Thymus (tissue), 11 donors: ENCODE data around the gene KCNJ14. TPM values are rescaled to one million over a fixed set of nuclear protein-coding genes. Genes with fewer than 3 reads are reported as not detected.

Experiments
- DNase-seq, 9 donors: peaks; one replicate each; pipeline ENCODE4 v3.0.0-alpha.2; 2013; ENCODE audit warnings: low spot score in 9 of 9, low read depth in 6 of 9, missing footprints in 1 of 9
- H3K27ac ChIP-seq, 2 donors: one replicate each; pipeline ENCODE4 v1.5.1; 2013; ENCODE audit warnings: control low read depth in 1 of 2, low read depth in 1 of 2, low read length in 1 of 2, mild to moderate bottlenecking in 1 of 2, moderate library complexity in 1 of 2
- H3K27me3 ChIP-seq, 2 donors: one replicate each; pipeline ENCODE4 v1.5.1; 2013; ENCODE audit warnings: low read length in 1 of 2; ENCODE audit not compliant: control insufficient read depth in 2 of 2, insufficient read depth in 1 of 2
- H3K36me3 ChIP-seq, 2 donors: one replicate each; pipeline ENCODE4 v1.5.1; 2013; ENCODE audit warnings: low read length in 1 of 2, mild to moderate bottlenecking in 1 of 2, moderate library complexity in 1 of 2; ENCODE audit not compliant: control insufficient read depth in 2 of 2, insufficient read depth in 2 of 2
- H3K4me1 ChIP-seq, 2 donors: one replicate each; pipeline ENCODE4 v1.5.1; 2013; ENCODE audit warnings: low read length in 2 of 2; ENCODE audit not compliant: control insufficient read depth in 2 of 2, insufficient read depth in 2 of 2
- H3K4me3 ChIP-seq, 2 donors: one replicate each; pipeline ENCODE4 v1.5.1; 2013; ENCODE audit warnings: low read length in 2 of 2, control low read depth in 1 of 2, mild to moderate bottlenecking in 1 of 2
- H3K9me3 ChIP-seq, 2 donors: one replicate each; pipeline ENCODE4 v1.5.1; 2013; ENCODE audit warnings: low read length in 1 of 2, mild to moderate bottlenecking in 1 of 2; ENCODE audit not compliant: control insufficient read depth in 2 of 2, insufficient read depth in 1 of 2
- WGBS: extraction: QIAGEN DNeasy Blood & Tissue Kit; methylation state at CpG from one replicate; pipeline ENCODE4 v1.1.7; 2013; 5-methylcytosine and 5-hydroxymethylcytosine counted together
- polyA plus RNA-seq: library from polyadenylated mRNA; stranded (reverse); fragments of 200-250 nt; gene quantifications from one replicate; pipeline ENCODE4 v1.2.3, GENCODE V29; 2013
- total RNA-seq: library from RNA; stranded (reverse); fragments of 120-200 nt; gene quantifications from one replicate; pipeline ENCODE4 v1.2.4, GENCODE V29; 2013
- donor health status: healthy.

KCNJ14 gene
- total and polyA plus RNA-seq, 2 donors = 0.19 to 0.78 TPM

DNA sequence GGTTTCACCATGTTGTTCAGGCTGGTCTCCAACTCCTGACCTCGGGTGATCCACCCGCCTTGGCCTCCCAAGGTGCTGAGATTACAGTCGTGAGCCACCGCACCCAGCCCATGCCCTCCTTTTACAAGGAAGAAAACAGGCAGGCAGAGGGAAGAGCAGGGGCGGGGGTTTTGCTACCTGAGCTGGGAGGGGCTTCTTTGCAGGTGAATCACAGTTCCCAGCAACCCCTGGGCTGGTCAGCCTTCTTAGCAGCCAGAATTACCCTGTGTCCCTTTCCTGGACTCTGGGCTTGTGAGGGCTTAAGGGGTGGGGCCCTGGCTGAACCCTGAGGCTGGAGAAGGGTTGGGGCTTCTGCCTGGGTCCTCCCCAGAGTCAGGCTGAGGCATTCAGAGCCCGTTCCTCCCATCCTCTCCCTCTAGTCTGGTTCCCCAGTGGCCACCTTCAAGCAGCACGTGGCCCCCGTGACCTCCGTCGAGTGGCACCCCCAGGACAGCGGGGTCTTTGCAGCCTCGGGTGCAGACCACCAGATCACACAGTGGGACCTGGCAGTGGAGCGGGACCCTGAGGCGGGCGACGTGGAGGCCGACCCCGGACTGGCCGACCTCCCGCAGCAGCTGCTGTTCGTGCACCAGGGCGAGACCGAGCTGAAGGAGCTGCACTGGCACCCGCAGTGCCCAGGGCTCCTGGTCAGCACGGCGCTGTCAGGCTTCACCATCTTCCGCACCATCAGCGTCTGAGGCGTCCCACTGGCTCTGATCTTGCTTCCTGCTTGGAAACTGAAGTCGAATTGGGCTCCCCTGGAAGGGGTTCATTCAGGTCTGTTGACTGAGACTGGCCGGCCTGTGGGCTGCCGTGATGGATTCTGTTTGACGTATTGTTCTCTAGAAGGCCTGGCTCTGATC, 2.8 kb upstream of the KCNJ14 start:
- Histone ChIP-seq H3K4me1 (no peaks in the 10 kb centered on the region), H3K27ac (no peak overlapping the region), H3K36me3 (peaks cover 83 to 84% of the 10 kb centered on the region in 2 donors), H3K9me3 (no peaks in the 10 kb centered on the region), H3K27me3 (no peaks in the 10 kb centered on the region), H3K4me3 (no peak overlapping the region)
- no peak for DNase-seq
- WGBS = 98% methylated on average over 33 of the region's 33 CpGs

DNA sequence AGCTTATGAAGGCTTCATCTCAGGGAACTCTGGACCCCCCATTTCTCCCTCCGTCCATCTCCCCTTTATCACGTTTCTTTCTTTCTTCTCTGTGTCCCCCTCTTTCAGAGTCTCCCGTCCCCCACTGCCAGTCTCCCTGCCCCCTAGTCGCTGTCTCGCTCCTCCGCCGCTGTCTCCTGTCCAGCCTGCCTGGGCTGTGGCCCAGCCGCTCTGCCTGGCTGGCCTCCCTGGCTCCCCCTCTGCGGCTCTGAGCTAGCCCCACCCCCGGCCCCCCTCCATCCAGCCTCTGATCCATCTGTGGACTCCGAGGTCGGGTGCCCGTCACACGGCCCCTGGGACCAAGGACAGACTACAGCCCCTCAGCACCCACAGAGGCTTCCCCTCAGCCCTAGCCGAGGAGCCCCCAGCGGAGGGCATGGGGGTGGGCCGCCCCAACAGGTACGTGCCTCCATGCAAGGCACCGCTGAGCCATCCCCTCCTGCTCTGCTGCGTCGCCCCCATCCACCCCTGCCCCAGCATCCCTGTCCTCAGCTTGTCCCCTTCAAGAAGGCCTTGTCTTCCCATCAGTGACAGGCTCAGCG, 1.1 kb upstream of the KCNJ14 start:
- H3K27ac ChIP-seq = no peak overlapping the region
- WGBS = 99% methylated on average over 22 of the region's 22 CpGs
- DNase-seq = no peak
- H3K27me3 ChIP-seq = no peaks in the 10 kb centered on the region
- H3K4me3 ChIP-seq = no peak overlapping the region
- H3K4me1 ChIP-seq = no peaks in the 10 kb centered on the region
- H3K9me3 ChIP-seq = no peaks in the 10 kb centered on the region
- H3K36me3 ChIP-seq = peaks cover 68 to 74% of the 10 kb centered on the region in 2 donors

DNA sequence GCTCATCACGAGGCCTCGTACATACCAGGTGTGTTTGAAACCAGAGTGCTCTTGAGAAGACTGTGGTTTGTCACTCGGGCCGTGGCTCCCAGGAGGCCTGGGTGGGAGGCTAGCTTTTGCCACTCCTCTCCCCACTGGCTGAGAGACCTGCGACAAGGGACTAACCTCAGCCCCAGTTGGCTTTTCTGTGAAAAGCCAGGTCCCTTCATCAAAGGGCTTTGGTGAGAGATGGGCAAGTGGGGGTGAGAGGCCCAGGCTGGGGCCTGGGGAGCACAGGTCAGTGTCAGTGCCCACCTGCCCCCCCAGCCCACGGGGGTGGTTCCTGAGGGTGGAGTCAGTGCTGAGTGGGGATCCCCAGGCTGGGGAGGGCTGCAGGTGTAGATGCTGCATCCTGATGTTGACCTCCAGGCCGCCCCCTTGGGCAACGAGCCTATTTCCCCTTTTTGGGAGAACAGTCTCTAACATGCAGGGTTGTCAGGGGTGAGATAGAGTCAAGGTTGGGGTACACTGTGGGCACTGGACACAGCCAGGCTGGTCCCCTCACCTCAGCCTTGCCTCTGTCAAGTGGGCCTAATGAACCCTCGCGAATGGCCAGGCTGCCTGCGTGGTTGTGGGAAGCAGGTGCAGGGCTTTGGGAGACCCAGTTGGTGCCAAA, 661 bp downstream of the KCNJ14 start:
- H3K27ac ChIP-seq = no peak overlapping the region
- H3K4me3 ChIP-seq = no peak overlapping the region
- no peaks in the 10 kb centered on the region for H3K27me3 ChIP-seq
- DNase-seq = no peak
- H3K36me3 ChIP-seq = peaks cover 53 to 56% of the 10 kb centered on the region in 2 donors
- H3K9me3 ChIP-seq = no peaks in the 10 kb centered on the region
- WGBS = 93% methylated on average over 11 of the region's 11 CpGs
- no peaks in the 10 kb centered on the region for H3K4me1 ChIP-seq

DNA sequence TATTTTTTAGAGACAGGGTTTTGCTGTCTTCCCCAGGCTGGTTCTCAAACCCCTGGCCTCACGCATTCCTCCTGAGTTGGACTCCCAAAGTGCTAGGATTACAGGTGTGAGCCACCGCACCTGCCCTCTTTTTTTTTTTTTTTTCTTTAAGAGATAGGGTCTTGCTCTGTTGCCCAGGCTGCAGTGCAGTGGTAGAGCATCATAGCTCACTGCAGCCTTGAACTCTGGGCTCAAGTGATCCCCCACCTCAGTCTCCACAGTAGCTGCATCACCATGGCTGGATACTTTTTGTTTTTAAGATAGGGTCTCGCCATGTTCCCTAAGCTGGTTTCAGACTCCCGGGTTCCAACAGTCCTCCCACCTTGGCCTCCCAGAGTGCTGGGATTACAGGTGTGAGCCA, 1.5 kb downstream of the KCNJ14 start:
- Histone ChIP-seq H3K36me3 (peaks cover 45 to 48% of the 10 kb centered on the region in 2 donors), H3K27ac (no peak overlapping the region), H3K9me3 (no peaks in the 10 kb centered on the region), H3K4me3 (no peak overlapping the region), H3K27me3 (no peaks in the 10 kb centered on the region), H3K4me1 (no peaks in the 10 kb centered on the region)
- no peak for DNase-seq
- 99% methylated on average over 4 of the region's 4 CpGs for WGBS

DNA sequence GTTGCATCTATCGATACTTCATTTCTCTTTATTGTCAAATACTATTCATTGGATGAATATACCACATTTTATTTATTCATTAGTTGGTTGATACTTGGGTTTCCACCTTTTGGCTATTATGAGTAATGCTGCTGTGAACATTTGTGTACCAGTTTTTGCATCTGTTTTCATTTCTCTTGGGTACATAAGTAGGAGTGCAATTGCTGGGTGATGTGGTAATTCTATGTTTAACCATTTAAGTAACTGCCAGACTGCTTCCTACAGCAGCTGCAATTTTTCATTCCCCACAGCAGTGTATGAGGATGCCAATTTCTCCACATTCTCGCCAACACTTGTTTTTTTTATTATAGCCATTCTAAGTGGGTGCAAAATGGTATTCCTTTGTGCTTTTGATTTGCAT, 2.6 kb downstream of the KCNJ14 start:
- no peaks in the 10 kb centered on the region for H3K4me1 ChIP-seq
- no peaks in the 10 kb centered on the region for H3K27me3 ChIP-seq
- H3K9me3 ChIP-seq = no peaks in the 10 kb centered on the region
- no peak overlapping the region for H3K27ac ChIP-seq
- H3K36me3 ChIP-seq = peaks cover 37 to 38% of the 10 kb centered on the region in 2 donors
- no peak overlapping the region for H3K4me3 ChIP-seq
- no peak for DNase-seq
- WGBS = over 99% methylated on average over 2 of the region's 2 CpGs

DNA sequence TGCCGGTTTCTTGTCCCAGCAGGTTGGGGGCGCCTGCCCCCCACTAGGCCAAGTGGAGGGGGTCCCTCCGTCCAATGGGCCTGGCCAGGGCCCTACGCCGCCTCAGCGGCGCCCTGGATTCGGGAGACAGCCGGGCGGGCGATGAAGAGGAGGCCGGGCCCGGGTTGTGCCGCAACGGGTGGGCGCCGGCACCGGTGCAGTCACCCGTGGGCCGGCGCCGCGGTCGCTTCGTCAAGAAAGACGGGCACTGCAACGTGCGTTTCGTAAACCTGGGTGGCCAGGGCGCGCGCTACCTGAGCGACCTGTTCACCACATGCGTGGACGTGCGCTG, 6.2 kb downstream of the KCNJ14 start:
- 97% methylated on average over 36 of the region's 36 CpGs for WGBS
- no peaks in the 10 kb centered on the region for H3K9me3 ChIP-seq
- DNase-seq = no peak
- no peaks in the 10 kb centered on the region for H3K27me3 ChIP-seq
- no peak overlapping the region for H3K27ac ChIP-seq
- H3K36me3 ChIP-seq = peaks cover 2 to 9% of the 10 kb centered on the region in 2 donors
- H3K4me1 ChIP-seq = no peaks in the 10 kb centered on the region
- no peak overlapping the region for H3K4me3 ChIP-seq

DNA sequence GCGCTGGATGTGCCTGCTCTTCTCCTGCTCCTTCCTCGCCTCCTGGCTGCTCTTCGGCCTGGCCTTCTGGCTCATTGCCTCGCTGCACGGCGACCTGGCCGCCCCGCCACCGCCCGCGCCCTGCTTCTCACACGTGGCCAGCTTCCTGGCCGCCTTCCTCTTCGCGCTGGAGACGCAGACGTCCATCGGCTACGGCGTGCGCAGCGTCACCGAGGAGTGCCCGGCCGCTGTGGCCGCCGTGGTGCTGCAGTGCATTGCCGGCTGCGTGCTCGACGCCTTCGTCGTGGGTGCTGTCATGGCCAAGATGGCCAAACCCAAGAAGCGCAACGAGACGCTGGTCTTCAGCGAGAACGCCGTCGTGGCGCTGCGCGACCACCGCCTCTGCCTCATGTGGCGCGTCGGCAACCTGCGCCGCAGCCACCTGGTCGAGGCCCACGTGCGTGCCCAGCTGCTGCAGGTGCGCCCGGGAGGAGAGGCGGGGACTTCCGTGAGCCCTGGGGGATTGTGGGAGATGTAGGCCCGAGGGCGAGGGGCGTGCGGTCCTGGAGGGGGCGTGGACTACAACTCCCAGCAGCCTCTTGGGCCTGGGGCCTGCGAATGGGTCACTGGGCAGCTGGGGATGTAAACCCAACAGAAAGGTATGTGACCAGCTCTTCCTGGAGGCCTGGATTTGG, 6.7 kb downstream of the KCNJ14 start:
- Histone ChIP-seq H3K27ac (no peak overlapping the region), H3K4me3 (no peak overlapping the region), H3K36me3 (peaks cover 0 to 4% of the 10 kb centered on the region in 2 donors), H3K27me3 (no peaks in the 10 kb centered on the region), H3K9me3 (no peaks in the 10 kb centered on the region), H3K4me1 (no peaks in the 10 kb centered on the region)
- no peak for DNase-seq
- WGBS = 96% methylated on average over 62 of the region's 62 CpGs

DNA sequence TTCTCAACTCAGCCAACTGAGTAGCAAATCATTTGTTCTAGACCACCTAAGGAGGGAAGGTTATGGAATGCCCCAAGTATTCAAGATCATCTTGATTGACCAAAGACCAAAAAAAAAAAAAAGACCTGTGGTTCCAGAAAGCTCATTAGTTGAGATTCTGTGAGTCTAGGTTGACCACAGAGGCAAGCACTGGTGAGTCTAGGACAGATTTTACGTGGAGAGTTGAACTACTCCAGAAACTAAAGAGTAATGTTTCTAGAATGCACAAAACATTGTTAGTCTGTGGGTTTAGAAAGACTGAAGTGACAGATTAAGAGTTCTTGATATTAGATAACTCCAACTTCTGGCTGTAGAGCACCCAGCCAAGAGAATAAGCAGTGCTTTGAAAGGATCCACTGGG, 9.8 kb downstream of the KCNJ14 start:
- DNase-seq = no peak
- 98% methylated on average over 1 of the region's 1 CpG for WGBS
- peaks cover 0 to under 1% of the 10 kb centered on the region in 2 donors for H3K36me3 ChIP-seq
- no peak overlapping the region for H3K4me3 ChIP-seq
- no peaks in the 10 kb centered on the region for H3K9me3 ChIP-seq
- H3K27me3 ChIP-seq = no peaks in the 10 kb centered on the region
- H3K4me1 ChIP-seq = peaks cover 9 to 12% of the 10 kb centered on the region in 2 donors
- H3K27ac ChIP-seq = no peak overlapping the region
